Sigmoid colon (tissue), 7 donors: ENCODE results near the gene SLC16A3. TPM values are rescaled to one million over a fixed set of nuclear protein-coding genes. Genes with fewer than 3 reads are reported as not detected.
A peak's percentile ranks its signal among the peaks of the same experiment; 100 is the strongest.

Source experiments
- DNase-seq: peaks from one replicate; pipeline ENCODE4 v3.0.0-alpha.2; 2019
- H3K27ac ChIP-seq, 4 donors: fragments of 200-600 bp; sonication (generic); one replicate each; pipeline ENCODE4 v1.5.1; 2016 to 2019; ENCODE audit warnings: mild to moderate bottlenecking in 1 of 4
- H3K27me3 ChIP-seq, 3 donors: fragments of 200-600 bp; sonication (generic); one replicate each; pipeline ENCODE4 v1.5.1; 2019; ENCODE audit warnings: mild to moderate bottlenecking in 1 of 3
- H3K36me3 ChIP-seq, 4 donors: fragments of 200-600 bp; sonication (generic); one replicate each; pipeline ENCODE4 v1.5.1; 2016 to 2019
- H3K4me1 ChIP-seq, 4 donors: fragments of 200-600 bp; sonication (generic); one replicate each; pipeline ENCODE4 v1.5.1; 2017 to 2019
- H3K4me3 ChIP-seq, 4 donors: fragments of 200-600 bp; sonication (generic); one replicate each; pipeline ENCODE4 v1.5.1; 2017 to 2019; ENCODE audit warnings: mild to moderate bottlenecking in 2 of 4, moderate library complexity in 1 of 4
- H3K9me3 ChIP-seq, 4 donors: fragments of 200-600 bp in 3 of 4; sonication (generic) in 3 of 4; one replicate each; pipeline versions ENCODE4 v1.5.1 to v1.6.1; 2013 to 2019
- CTCF ChIP-seq, 4 experiments: fragments of 450-650 bp in 3 of 4; fragments of 200-600 bp in 1 of 4; IDR thresholded peaks; one replicate each; pipeline ENCODE4 v1.5.1; 2016 to 2019; ENCODE audit warnings: antibody characterized with exemption in 4 of 4, mild to moderate bottlenecking in 3 of 4, moderate library complexity in 2 of 4
- EP300 ChIP-seq, 4 donors: sonication (generic); formaldehyde crosslinking; IDR thresholded peaks; one replicate each; pipeline ENCODE4 v1.6.1; 2017; ENCODE audit warnings: antibody characterized with exemption in 4 of 4
- POLR2A ChIP-seq, 2 donors: fragments of 450-650 bp; IDR thresholded peaks; one replicate each; pipeline ENCODE4 v1.6.1; 2016; ENCODE audit warnings: antibody characterized with exemption in 2 of 2, mild to moderate bottlenecking in 2 of 2, moderate library complexity in 2 of 2
- POLR2AphosphoS5 ChIP-seq, 4 donors: sonication (generic); formaldehyde crosslinking; IDR thresholded peaks; one replicate each; pipeline ENCODE4 v1.6.1; 2017; ENCODE audit warnings: antibody characterized with exemption in 4 of 4
- WGBS, 2 donors: extraction: QIAGEN DNeasy Blood & Tissue Kit; methylation state at CpG; one replicate each; pipeline ENCODE4 v1.1.7; 2013; 5-methylcytosine and 5-hydroxymethylcytosine counted together
- intact Hi-C: fragments of 100-400 bp; cut with DNase I; formaldehyde crosslinking; loops from one replicate; pipeline ENCODE4 v1.15.1; 2023
- polyA plus RNA-seq, 3 donors: library from polyadenylated mRNA; stranded (reverse); fragments of 200-250 nt; gene quantifications; one replicate each; pipeline ENCODE4 v1.2.3, GENCODE V29; 2013
- total RNA-seq, 4 donors: library from RNA; depleted of rRNA; stranded (reverse); fragments of >200 nt; gene quantifications; one replicate each; pipeline ENCODE4 v1.1.0, GENCODE V29; 2016
- donor health status: healthy with polysubstance abuse.
- donor health status: Bipolar disorder and iron deficiency.
- donor health status: healthy.

SLC16A3 gene
- total and polyA plus RNA-seq, 7 donors = 9.6 to 140 (median 12.6) TPM

GRCh38 chr17:82234211-82235055 is 5.6 kb downstream of the SLC16A3 start:
- H3K4me3 ChIP-seq = no peak overlapping the region
- intact Hi-C loops = no loop called here
- 69 to 74% methylated on average over 26 of the region's 26 CpGs for WGBS, 2 donors
- DNase-seq = no peak
- H3K27ac ChIP-seq = no peak overlapping the region
- peaks cover 0 to 13% (median under 1%) of the 10 kb centered on the region in 4 donors for H3K36me3 ChIP-seq
- H3K4me1 ChIP-seq = peaks cover 0 to 83% (median 69%) of the 10 kb centered on the region in 4 donors
- TF ChIP-seq POLR2AphosphoS5 (IDR thresholded peaks at IDR 0.05) = no peak
- no peak for TF ChIP-seq EP300 (IDR thresholded peaks at IDR 0.05)
- TF ChIP-seq POLR2A (IDR thresholded peaks at IDR 0.05) = no peak
- TF ChIP-seq CTCF (IDR thresholded peaks at IDR 0.05) = no peak
- peaks cover 0 to under 1% (median 0%) of the 10 kb centered on the region in 3 donors for H3K27me3 ChIP-seq
- no peaks in the 10 kb centered on the region for H3K9me3 ChIP-seq

GRCh38 chr17:82235056-82235774 is 6.4 kb downstream of the SLC16A3 start:
- DNase-seq = peak; percentile 66
- WGBS, 2 donors = 83 to 87% methylated on average over 19 of the region's 19 CpGs

GRCh38 chr17:82235775-82236141 is 6.9 kb downstream of the SLC16A3 start:
- peaks cover 0 to 83% (median 69%) of the 10 kb centered on the region in 4 donors for H3K4me1 ChIP-seq
- H3K27me3 ChIP-seq = no peaks in the 10 kb centered on the region
- H3K36me3 ChIP-seq = peaks cover 0 to 19% (median 3%) of the 10 kb centered on the region in 4 donors
- H3K27ac ChIP-seq = peak overlapping the region; percentile 62 to 90 (median 86)
- WGBS, 2 donors = 57 to 75% methylated on average over 15 of the region's 15 CpGs
- intact Hi-C loops = loop anchor here (1.0 to 2.0 kb wide), 2 partner anchors 63 to 86 kb away; no protein-coding TSS in a partner anchor
- TF ChIP-seq CTCF (IDR thresholded peaks at IDR 0.05) (no peak), EP300 (IDR thresholded peaks at IDR 0.05) (no peak), POLR2AphosphoS5 (IDR thresholded peaks at IDR 0.05) (no peak), POLR2A (IDR thresholded peaks at IDR 0.05) (no peak)
- no peaks in the 10 kb centered on the region for H3K9me3 ChIP-seq
- H3K4me3 ChIP-seq = no peak overlapping the region
- peak; percentile 72 for DNase-seq

More at GRCh38 chr17:82235056-82235774, 6.4 kb downstream of the SLC16A3 start:
- H3K27ac ChIP-seq = peak overlapping the region; percentile 62 to 90 (median 86)
- TF ChIP-seq POLR2A (IDR thresholded peaks at IDR 0.05) (no peak), POLR2AphosphoS5 (IDR thresholded peaks at IDR 0.05) (no peak), CTCF (IDR thresholded peaks at IDR 0.05) (no peak), EP300 (IDR thresholded peaks at IDR 0.05) (no peak)
- no peaks in the 10 kb centered on the region for H3K9me3 ChIP-seq
- peaks cover 0 to 19% (median 3%) of the 10 kb centered on the region in 4 donors for H3K36me3 ChIP-seq
- intact Hi-C loops = no loop called here
- peaks cover 0 to 83% (median 69%) of the 10 kb centered on the region in 4 donors for H3K4me1 ChIP-seq
- no peaks in the 10 kb centered on the region for H3K27me3 ChIP-seq
- no peak overlapping the region for H3K4me3 ChIP-seq

GRCh38 chr17:82236142-82236971 is 7.5 kb downstream of the SLC16A3 start:
- H3K4me1 ChIP-seq = peaks cover 0 to 83% (median 70%) of the 10 kb centered on the region in 4 donors
- DNase-seq = peak; percentile 89
- peaks cover 0 to 19% (median 3%) of the 10 kb centered on the region in 4 donors for H3K36me3 ChIP-seq
- H3K9me3 ChIP-seq = no peaks in the 10 kb centered on the region
- 40 to 51% methylated on average over 44 of the region's 44 CpGs for WGBS, 2 donors
- peak overlapping the region; percentile 62 to 90 (median 86) for H3K27ac ChIP-seq
- no peak overlapping the region for H3K4me3 ChIP-seq
- no peak for TF ChIP-seq POLR2A (IDR thresholded peaks at IDR 0.05)
- TF ChIP-seq EP300 (IDR thresholded peaks at IDR 0.05) = no peak
- TF ChIP-seq CTCF (IDR thresholded peaks at IDR 0.05) = peak; percentile 85 to 97 (median 96)
- peak in 2 of 4 donors; percentile 22 to 23 for TF ChIP-seq POLR2AphosphoS5 (IDR thresholded peaks at IDR 0.05)
- H3K27me3 ChIP-seq = no peaks in the 10 kb centered on the region
- intact Hi-C loops = loop anchor here (1.0 to 2.0 kb wide), 2 partner anchors 62 to 85 kb away; no protein-coding TSS in a partner anchor
